ENCODE results near the gene DYNC2H1. TPM values are rescaled to one million over a fixed set of nuclear protein-coding genes. Genes with fewer than 3 reads are reported as not detected.

Gene DYNC2H1
- total RNA-seq, 1 donor from 2014 or later = 7.2 TPM

GRCh38 chr11:103525069-103525468, 415.8 kb downstream of the DYNC2H1 start:
- H3K27ac Mint-ChIP-seq (ENCODE audit: unreplicated experiment) = peak overlapping the region; percentile 24
- H3K27me3 Mint-ChIP-seq (ENCODE audit: low read depth) = no peaks in the 10 kb centered on the region
- no peak for TF ChIP-seq CTCF (IDR thresholded peaks at IDR 0.05)
- H3K4me3 Mint-ChIP-seq (ENCODE audit: unreplicated experiment) = no peak overlapping the region
- H3K4me1 Mint-ChIP-seq (ENCODE audit: low read depth) = peaks cover 28% of the 10 kb centered on the region
- no peak for DNase-seq (ENCODE audit: low spot score)
- peaks cover 2% of the 10 kb centered on the region for H3K9me3 Mint-ChIP-seq (ENCODE audit: low read depth)
- no peaks in the 10 kb centered on the region for H3K36me3 Mint-ChIP-seq (ENCODE audit: low read depth)

- TF ChIP-seq CTCF (IDR thresholded peaks at IDR 0.05) = no peak
- no peak for DNase-seq (ENCODE audit: low spot score)
- Mint-ChIP-seq H3K4me3 (ENCODE audit: unreplicated experiment) (no peak overlapping the region), H3K36me3 (ENCODE audit: low read depth) (no peaks in the 10 kb centered on the region), H3K4me1 (ENCODE audit: low read depth) (peaks cover 40% of the 10 kb centered on the region), H3K9me3 (ENCODE audit: low read depth) (no peaks in the 10 kb centered on the region), H3K27me3 (ENCODE audit: low read depth) (no peaks in the 10 kb centered on the region), H3K27ac (ENCODE audit: unreplicated experiment) (no peak overlapping the region)
Measured at GRCh38 chr11:103528046-103528445, 418.8 kb downstream of the DYNC2H1 start.

- Mint-ChIP-seq H3K9me3 (ENCODE audit: low read depth) (no peaks in the 10 kb centered on the region), H3K4me1 (ENCODE audit: low read depth) (peaks cover 42% of the 10 kb centered on the region), H3K27me3 (ENCODE audit: low read depth) (no peaks in the 10 kb centered on the region), H3K27ac (ENCODE audit: unreplicated experiment) (no peak overlapping the region), H3K4me3 (ENCODE audit: unreplicated experiment) (no peak overlapping the region), H3K36me3 (ENCODE audit: low read depth) (no peaks in the 10 kb centered on the region)
- TF ChIP-seq CTCF (IDR thresholded peaks at IDR 0.05) = no peak
- no peak for DNase-seq (ENCODE audit: low spot score)
Measured at GRCh38 chr11:103528596-103528995, 419.4 kb downstream of the DYNC2H1 start.

DNA sequence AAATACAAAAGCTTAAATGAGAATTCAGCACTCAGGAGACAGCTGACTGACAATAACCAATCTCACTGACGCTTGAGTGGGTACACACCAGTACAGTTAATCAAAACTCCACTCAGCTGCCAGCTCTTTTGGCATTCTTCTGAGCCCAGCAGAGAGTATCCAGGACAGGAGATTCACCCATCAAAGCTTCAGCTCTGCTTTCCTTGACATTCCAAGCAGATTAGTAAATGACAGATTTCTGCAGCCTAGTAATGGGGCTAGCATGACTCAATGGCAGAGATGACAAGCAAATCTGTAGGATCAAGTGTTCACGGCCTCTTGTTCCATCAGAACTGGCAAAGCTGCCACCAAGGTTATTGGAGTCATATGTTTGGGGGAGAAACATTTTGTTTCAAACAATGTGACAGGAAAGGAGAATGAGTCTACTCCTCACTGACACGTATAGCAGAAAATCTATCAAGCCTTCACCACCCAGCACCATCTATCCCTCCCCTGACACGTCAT, 420.0 kb downstream of the DYNC2H1 start:
- H3K27ac Mint-ChIP-seq (ENCODE audit: unreplicated experiment) = peak overlapping the region; percentile 24
- H3K9me3 Mint-ChIP-seq (ENCODE audit: low read depth) = no peaks in the 10 kb centered on the region
- TF ChIP-seq CTCF (IDR thresholded peaks at IDR 0.05) = no peak
- no peak overlapping the region for H3K4me3 Mint-ChIP-seq (ENCODE audit: unreplicated experiment)
- no peaks in the 10 kb centered on the region for H3K36me3 Mint-ChIP-seq (ENCODE audit: low read depth)
- no peak for DNase-seq (ENCODE audit: low spot score)
- H3K27me3 Mint-ChIP-seq (ENCODE audit: low read depth) = no peaks in the 10 kb centered on the region
- peaks cover 42% of the 10 kb centered on the region for H3K4me1 Mint-ChIP-seq (ENCODE audit: low read depth)

Other genes with a start within 250 kb of the DYNC2H1 start
- gene MMP12, start 234.4 kb upstream of the DYNC2H1 start, total RNA-seq = 0.17 to 0.18 TPM in 2 of 3 replicates, not detected in the other
- 0.60 to 7.2 TPM (median 6.5 TPM) in 3 replicates for gene MMP13, start 153.7 kb upstream of the DYNC2H1 start, total RNA-seq
- gene DCUN1D5, start 17.3 kb upstream of the DYNC2H1 start, total RNA-seq = 35.8 to 38.9 TPM (median 37.9 TPM) in 3 replicates